GM12874 (cell line): ENCODE measurements around the gene ZNF491.

Experiments used
- TF ChIP-seq, protein P1 (sequence below): IDR thresholded peaks from 2 replicates; pipeline ENCODE4 v1.5.1; 2011; ENCODE audit warnings: low read depth, mild to moderate bottlenecking, control low read depth, low read length, moderate library complexity; ENCODE audit not compliant: insufficient read depth

Gene ZNF491

DNA sequence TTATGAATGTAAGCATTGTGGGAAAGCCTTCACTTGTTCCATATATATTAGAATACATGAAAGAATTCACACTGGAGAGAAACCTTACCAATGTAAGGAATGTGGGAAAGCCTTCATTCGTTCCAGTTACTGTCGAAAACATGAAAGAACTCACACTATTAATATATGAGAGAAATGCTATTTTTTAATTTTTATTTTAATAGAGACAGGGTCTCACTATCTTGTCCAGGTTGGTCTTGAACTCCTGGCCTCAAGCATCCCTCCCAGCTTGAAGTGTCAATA is 8.7 kb downstream of the ZNF491 start:
- TF ChIP-seq, protein P1, sequence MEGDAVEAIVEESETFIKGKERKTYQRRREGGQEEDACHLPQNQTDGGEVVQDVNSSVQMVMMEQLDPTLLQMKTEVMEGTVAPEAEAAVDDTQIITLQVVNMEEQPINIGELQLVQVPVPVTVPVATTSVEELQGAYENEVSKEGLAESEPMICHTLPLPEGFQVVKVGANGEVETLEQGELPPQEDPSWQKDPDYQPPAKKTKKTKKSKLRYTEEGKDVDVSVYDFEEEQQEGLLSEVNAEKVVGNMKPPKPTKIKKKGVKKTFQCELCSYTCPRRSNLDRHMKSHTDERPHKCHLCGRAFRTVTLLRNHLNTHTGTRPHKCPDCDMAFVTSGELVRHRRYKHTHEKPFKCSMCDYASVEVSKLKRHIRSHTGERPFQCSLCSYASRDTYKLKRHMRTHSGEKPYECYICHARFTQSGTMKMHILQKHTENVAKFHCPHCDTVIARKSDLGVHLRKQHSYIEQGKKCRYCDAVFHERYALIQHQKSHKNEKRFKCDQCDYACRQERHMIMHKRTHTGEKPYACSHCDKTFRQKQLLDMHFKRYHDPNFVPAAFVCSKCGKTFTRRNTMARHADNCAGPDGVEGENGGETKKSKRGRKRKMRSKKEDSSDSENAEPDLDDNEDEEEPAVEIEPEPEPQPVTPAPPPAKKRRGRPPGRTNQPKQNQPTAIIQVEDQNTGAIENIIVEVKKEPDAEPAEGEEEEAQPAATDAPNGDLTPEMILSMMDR: no peak

DNA sequence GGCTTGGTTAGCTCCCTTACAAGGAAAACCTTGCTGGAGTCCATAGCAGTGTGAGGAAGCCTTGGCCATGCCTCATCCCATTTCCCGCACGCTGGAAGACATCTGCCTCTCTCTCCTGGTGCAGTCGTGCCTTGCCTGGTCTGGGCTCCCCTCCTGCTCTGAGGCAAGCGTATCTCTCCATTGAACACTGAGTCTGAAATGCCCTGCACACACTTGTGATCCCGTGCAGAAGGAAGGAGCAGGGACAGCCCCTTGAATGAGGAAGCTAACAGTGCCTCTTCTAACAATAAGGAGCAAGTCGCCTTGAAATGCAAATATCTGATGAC is 15.3 kb downstream of the ZNF491 start:
- TF ChIP-seq, protein P1: no peak

DNA sequence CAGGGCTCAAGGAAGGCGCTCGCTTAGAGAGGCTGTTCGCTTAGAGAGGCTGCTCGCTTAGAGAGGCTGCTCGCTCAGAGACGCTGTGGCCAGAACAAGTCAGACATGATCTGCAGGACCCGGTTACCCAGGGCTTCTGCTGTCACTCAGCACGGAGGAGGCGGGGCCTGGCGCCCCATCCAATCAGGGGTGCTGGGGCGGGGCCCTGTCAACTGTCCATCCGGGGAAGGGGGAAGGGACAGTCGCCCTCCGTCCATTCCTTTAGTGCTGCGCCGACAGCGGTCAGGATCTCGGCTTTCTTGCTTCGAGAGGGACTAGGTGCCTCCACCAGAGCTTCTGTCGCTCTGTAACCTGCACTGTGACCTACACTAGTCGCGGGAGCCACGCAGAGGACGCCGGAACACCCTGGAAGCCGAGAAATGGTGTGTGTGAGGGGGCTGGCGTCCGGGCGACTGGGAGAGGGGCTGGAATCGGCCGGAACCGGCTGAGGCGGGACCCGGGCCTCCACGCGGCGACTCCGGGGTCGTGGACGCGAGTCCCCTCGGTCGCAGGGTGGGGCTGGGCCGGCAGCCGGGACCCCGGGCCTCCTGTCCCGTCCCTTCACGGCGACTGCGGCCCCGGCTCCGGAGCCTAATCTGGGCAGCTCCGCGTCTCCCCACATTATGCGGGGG is 15.8 kb downstream of the ZNF491 start, which contains the start of gene ZNF440:
TSS of gene ZNF440 (plus strand) at position 245 of the 671 bp plus-strand sequence. CDS start at position 420, 175 bp downstream.
- TF ChIP-seq, protein P1: no peak

DNA sequence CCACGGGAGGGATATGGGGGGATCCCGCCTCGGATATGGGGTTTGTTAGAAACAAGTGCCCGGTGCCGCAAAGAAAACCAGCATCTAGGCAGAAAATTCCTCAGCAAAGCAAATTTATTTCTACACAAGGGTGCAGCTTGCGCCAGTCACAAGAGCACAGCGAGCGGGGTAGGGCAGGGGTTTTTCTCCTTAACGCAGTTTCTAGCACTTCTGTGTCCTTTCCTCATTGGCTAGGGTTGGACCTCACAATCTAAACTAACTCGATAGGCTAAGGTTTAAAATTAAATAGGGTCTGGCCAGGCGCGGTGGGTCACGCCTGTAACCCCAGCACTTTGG is 16.3 kb downstream of the ZNF491 start:
- TF ChIP-seq, protein P1: no peak

DNA sequence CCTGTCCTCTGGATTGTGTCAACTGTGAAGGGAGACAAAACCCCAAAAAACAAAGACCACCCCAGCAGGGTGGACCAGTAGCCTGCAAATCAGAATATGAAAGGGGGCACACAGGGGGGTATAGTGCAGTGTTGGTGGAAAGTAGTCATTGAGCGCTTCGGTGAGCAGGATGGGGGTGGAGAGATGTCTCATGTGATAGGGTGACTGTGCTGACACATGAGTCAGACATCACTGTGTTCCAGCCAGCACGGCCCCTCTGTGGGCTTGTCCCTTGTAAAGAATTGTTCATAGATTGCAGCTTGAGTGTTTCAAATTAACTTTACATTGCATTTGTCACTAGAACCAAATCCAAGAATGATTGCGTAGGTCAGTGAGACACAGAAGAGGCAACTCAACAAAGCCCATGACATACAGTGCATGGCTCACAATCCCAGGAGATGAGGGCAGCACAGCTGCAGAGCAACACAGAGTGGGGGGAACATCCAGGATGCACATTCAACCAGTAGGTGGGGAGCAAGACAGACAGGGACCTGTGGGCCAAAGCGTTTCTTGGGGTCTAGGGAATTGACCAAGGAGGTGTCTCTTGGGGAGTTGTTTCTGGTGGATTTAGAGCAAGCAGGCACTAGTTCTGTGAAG is 23.3 kb downstream of the ZNF491 start:
- TF ChIP-seq, protein P1: no peak

DNA sequence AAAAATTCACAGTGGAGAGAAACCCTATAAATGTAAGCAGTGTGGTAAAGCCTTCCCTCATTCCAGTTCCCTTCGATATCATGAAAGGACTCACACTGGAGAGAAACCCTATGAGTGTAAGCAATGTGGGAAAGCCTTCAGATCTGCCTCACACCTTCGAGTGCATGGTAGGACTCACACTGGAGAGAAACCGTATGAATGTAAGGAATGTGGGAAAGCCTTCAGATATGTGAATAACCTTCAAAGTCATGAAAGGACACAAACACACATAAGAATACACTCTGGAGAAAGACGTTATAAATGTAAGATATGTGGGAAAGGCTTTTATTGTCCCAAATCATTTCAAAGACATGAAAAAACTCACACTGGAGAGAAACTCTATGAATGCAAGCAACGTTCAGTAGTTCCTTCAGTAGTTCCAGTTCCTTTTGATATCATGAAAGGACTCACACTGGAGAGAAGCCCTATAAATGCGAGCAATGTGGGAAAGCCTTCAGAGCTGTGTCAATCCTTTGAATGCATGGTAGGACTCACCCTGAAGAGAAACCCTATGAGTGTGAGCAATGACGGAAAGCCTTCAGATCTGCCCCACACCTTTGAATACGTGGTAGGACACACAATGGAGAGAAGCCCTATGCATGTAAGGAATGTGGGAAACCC is 34.1 kb downstream of the ZNF491 start:
- TF ChIP-seq, protein P1: no peak

DNA sequence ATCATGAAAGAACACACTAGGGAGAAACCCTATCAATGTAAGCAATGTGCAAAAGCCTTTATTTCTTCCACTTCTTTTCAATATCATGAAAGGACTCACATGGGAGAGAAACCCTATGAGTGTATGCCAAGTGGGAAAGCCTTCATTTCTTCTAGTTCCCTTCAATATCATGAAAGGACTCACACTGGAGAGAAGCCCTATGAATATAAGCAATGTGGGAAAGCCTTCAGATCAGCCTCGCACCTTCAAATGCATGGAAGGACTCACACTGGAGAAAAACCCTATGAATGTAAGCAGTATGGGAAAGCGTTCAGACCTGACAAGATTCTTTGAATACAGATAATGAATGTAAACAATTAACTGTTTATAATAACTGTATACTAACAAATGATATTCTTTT is 35.2 kb downstream of the ZNF491 start:
- TF ChIP-seq, protein P1: no peak
